ENCODE measurements around the gene ZDBF2. TPM values are rescaled to one million over a fixed set of nuclear protein-coding genes. Genes with fewer than 3 reads are reported as not detected.
"Not testable (repeated sequence)": the region's sequence is repeated elsewhere in the genome, so short reads cannot be mapped to it uniquely, and the experiment has no call there.

Gene ZDBF2
- polyA plus RNA-seq, 1 donor (not counting 4 experiments of a cell fraction or from before 2014, with no cell fraction given) = 4.1 TPM

DNA sequence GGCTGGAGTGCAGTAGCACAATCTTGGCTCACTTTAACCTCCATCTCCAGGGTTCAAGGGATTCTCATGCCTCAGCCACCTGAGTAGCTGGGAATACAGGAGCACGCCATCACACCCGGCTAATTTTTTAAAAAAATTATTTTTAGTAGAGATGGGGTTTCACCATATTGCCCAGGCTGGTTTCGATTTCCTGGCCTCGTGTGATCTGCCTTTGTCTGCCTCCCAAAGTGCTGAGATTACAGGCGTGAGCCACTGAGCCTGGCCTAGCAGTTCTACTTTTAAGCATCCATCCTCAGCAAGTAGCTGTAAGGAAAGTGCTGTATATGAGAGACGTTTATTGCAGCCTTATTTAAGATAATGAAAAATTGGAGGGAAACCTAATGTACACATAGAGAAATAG, 79.7 kb downstream of the ZDBF2 start:
- Histone ChIP-seq H3K9me1 (ENCODE audit: control insufficient read depth, extremely low read depth, insufficient read depth, low read length) (no peaks in the 10 kb centered on the region), H2AFZ (ENCODE audit: control insufficient read depth, low read length) (no peak overlapping the region), H3K27ac (ENCODE audit: control insufficient read depth, insufficient read depth, low read length) (no peak overlapping the region), H3K9ac (ENCODE audit: control insufficient read depth, extremely low read depth, insufficient read depth, low read length) (no peak overlapping the region), H3K27me3 (ENCODE audit: control insufficient read depth, extremely low read depth, insufficient read depth, low read length) (no peaks in the 10 kb centered on the region), H3K4me3 (ENCODE audit: control insufficient read depth in 2 of 3, extremely low read depth in 1 of 3, insufficient read depth in 2 of 3, low read depth in 1 of 3, low read length in 3 of 3) (no peak overlapping the region), H3K79me2 (ENCODE audit: control insufficient read depth, insufficient read depth, low read length) (no peaks in the 10 kb centered on the region), H3K4me1 (ENCODE audit: control insufficient read depth, extremely low read depth, insufficient read depth, low read length) (no peaks in the 10 kb centered on the region), H3K9me3 (ENCODE audit: control insufficient read depth, low read depth, low read length) (no peaks in the 10 kb centered on the region), H3K36me3 (ENCODE audit: control insufficient read depth in 2 of 2, extremely low read depth in 1 of 2, insufficient read depth in 2 of 2, low read length in 2 of 2) (no peaks in the 10 kb centered on the region), H4K20me1 (ENCODE audit: control insufficient read depth, extremely low read depth, insufficient read depth, low read length) (no peaks in the 10 kb centered on the region), H3K4me2 (ENCODE audit: control insufficient read depth, extremely low read depth, insufficient read depth, low read depth, low read length) (no peak overlapping the region)
- TF ChIP-seq EZH2 (IDR thresholded peaks at IDR 0.05; ENCODE audit: low read length) = no peak
- TF ChIP-seq, protein P1, sequence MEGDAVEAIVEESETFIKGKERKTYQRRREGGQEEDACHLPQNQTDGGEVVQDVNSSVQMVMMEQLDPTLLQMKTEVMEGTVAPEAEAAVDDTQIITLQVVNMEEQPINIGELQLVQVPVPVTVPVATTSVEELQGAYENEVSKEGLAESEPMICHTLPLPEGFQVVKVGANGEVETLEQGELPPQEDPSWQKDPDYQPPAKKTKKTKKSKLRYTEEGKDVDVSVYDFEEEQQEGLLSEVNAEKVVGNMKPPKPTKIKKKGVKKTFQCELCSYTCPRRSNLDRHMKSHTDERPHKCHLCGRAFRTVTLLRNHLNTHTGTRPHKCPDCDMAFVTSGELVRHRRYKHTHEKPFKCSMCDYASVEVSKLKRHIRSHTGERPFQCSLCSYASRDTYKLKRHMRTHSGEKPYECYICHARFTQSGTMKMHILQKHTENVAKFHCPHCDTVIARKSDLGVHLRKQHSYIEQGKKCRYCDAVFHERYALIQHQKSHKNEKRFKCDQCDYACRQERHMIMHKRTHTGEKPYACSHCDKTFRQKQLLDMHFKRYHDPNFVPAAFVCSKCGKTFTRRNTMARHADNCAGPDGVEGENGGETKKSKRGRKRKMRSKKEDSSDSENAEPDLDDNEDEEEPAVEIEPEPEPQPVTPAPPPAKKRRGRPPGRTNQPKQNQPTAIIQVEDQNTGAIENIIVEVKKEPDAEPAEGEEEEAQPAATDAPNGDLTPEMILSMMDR (optimal IDR thresholded peaks at IDR 0.05 in 1 of 3, IDR thresholded peaks at IDR 0.05 in 1 of 3, conservative IDR thresholded peaks at IDR 0.05 in 1 of 3; ENCODE audit: extremely low read depth in 1 of 3, insufficient read depth in 2 of 3, low read length in 3 of 3) = no peak
- FAIRE-seq (no peak), DNase-seq (ENCODE audit: low read depth, low spot score) (no peak)
- dilution Hi-C loops (cut with MboI; ENCODE audit: extremely low pct_ligation_motif_present, low sequenced_read_pairs) = no loop called here

DNA sequence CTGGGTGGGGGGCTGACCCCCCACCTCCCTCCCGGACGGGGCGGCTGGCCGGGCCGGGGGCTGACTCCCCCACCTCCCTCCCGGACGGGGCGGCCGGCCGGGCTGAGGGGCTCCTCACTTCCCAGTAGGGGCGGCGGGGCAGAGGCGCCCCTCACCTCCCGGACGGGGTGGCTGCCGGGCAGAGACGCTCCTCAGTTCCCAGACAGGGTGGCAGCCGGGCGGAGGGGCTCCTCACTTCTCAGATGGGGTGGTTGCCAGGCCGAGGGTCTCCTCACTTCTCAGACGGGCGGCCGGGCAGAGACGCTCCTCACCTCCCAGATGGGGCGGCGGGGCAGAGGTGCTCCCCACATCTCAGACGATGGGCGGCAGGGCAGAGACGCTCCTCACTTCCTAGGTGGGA, 82.4 kb downstream of the ZDBF2 start:
- H3K4me3 ChIP-seq (ENCODE audit: control insufficient read depth in 2 of 3, extremely low read depth in 1 of 3, insufficient read depth in 2 of 3, low read depth in 1 of 3, low read length in 3 of 3); H3K9ac ChIP-seq (ENCODE audit: control insufficient read depth, extremely low read depth, insufficient read depth, low read length); DNase-seq (ENCODE audit: low read depth, low spot score); H3K79me2 ChIP-seq (ENCODE audit: control insufficient read depth, insufficient read depth, low read length); H3K9me3 ChIP-seq (ENCODE audit: control insufficient read depth, low read depth, low read length); H3K4me1 ChIP-seq (ENCODE audit: control insufficient read depth, extremely low read depth, insufficient read depth, low read length); FAIRE-seq; H3K27ac ChIP-seq (ENCODE audit: control insufficient read depth, insufficient read depth, low read length); H4K20me1 ChIP-seq (ENCODE audit: control insufficient read depth, extremely low read depth, insufficient read depth, low read length); H2AFZ ChIP-seq (ENCODE audit: control insufficient read depth, low read length); H3K36me3 ChIP-seq (ENCODE audit: control insufficient read depth in 2 of 2, extremely low read depth in 1 of 2, insufficient read depth in 2 of 2, low read length in 2 of 2); H3K27me3 ChIP-seq (ENCODE audit: control insufficient read depth, extremely low read depth, insufficient read depth, low read length); dilution Hi-C loops (cut with MboI; ENCODE audit: extremely low pct_ligation_motif_present, low sequenced_read_pairs); H3K4me2 ChIP-seq (ENCODE audit: control insufficient read depth, extremely low read depth, insufficient read depth, low read depth, low read length); H3K9me1 ChIP-seq (ENCODE audit: control insufficient read depth, extremely low read depth, insufficient read depth, low read length): not testable (repeated sequence)

DNA sequence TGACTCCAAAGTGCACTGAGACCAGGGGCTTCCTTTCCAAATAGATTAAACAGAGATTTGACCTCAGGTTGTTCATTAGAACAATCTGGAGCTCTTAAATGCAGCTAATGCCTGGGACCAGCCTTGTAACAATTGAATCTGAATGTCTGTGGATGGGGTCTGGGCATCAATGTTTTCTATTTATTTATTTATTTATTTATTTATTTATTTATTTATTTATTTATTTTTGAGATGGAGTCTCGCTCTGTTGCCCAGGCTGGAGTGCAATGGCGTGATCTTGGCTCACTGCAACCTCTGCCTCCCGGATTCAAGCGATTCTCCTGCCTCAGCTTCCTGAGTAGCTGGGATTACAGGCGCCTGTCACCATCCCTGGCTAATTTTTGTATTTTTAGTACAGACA, 86.4 kb downstream of the ZDBF2 start:
- H3K79me2 ChIP-seq (ENCODE audit: control insufficient read depth, insufficient read depth, low read length); H3K9me3 ChIP-seq (ENCODE audit: control insufficient read depth, low read depth, low read length); H3K4me2 ChIP-seq (ENCODE audit: control insufficient read depth, extremely low read depth, insufficient read depth, low read depth, low read length); H3K9ac ChIP-seq (ENCODE audit: control insufficient read depth, extremely low read depth, insufficient read depth, low read length); H3K4me3 ChIP-seq (ENCODE audit: control insufficient read depth in 2 of 3, extremely low read depth in 1 of 3, insufficient read depth in 2 of 3, low read depth in 1 of 3, low read length in 3 of 3); H3K36me3 ChIP-seq (ENCODE audit: control insufficient read depth in 2 of 2, extremely low read depth in 1 of 2, insufficient read depth in 2 of 2, low read length in 2 of 2); dilution Hi-C loops (cut with MboI; ENCODE audit: extremely low pct_ligation_motif_present, low sequenced_read_pairs); FAIRE-seq; H4K20me1 ChIP-seq (ENCODE audit: control insufficient read depth, extremely low read depth, insufficient read depth, low read length); H3K4me1 ChIP-seq (ENCODE audit: control insufficient read depth, extremely low read depth, insufficient read depth, low read length); H3K9me1 ChIP-seq (ENCODE audit: control insufficient read depth, extremely low read depth, insufficient read depth, low read length); H2AFZ ChIP-seq (ENCODE audit: control insufficient read depth, low read length); H3K27me3 ChIP-seq (ENCODE audit: control insufficient read depth, extremely low read depth, insufficient read depth, low read length); DNase-seq (ENCODE audit: low read depth, low spot score); H3K27ac ChIP-seq (ENCODE audit: control insufficient read depth, insufficient read depth, low read length): not testable (repeated sequence)

Data from keratinocyte (primary cell).